HG03196 (cell line): ENCODE measurements around the gene CLDN19.
"Not testable (repeated sequence)": the region's sequence is repeated elsewhere in the genome, so short reads cannot be mapped to it uniquely, and the experiment has no call there.

ENCODE experiments used
- ATAC-seq: cut with Tn5 transposase; IDR thresholded peaks from one replicate; pipeline ENCODE4 v1.9.1; 2021; ENCODE audit not compliant: unreplicated experiment

Gene CLDN19

GRCh38 chr1:42714441-42714840, 25.6 kb downstream of the CLDN19 start:
- ATAC-seq, result not testable (repeated sequence)

GRCh38 chr1:42713293-42713692, 26.7 kb downstream of the CLDN19 start:
- ATAC-seq, result no peak

DNA sequence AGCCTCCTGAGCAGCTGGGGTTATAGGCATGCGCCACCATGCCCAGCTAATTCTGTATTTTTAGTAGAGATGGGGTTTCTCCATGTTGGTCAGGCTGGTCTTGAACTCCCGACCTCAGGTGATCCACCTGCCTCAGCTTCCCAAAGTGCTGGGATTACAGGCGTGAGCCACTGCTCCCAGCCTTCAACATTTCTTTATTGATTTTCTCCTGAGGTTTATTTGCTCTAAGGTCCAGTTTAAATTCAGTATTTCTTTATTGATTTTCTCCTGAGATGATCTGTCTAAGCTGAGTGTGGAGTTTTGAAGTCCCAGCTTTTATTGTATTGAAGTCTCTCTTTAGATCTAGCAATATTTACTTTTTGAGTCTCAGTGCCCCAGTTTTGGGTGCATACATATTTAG, 27.2 kb downstream of the CLDN19 start:
- ATAC-seq, result not testable (repeated sequence)

DNA sequence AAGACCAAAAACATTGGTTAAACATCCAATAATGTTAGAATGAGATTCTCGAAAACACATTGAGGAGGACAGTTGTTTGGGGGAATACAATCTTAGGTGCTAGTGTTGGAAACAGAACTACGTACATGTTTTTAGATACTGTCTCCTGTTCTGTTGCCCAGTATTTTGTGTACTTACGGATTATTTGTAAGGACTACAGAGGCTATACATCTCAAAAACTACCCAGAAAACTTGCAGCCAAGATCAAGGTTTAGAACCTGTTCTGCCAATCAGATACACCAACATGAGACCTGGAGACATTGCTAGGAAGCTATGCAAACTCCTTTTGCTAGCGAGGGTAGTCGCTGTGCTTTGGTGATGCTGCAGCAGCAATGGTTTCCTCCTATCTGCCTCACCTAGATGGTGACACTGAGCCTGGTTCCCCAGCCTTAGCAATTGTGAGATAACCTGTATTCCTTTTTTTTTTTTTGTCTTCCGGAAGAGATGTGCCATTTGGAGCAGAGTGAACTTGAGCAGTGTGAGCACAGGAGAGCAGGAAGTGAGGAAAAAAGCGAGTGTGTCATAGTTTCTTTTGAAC, 36.1 kb downstream of the CLDN19 start:
- no peak for ATAC-seq

DNA sequence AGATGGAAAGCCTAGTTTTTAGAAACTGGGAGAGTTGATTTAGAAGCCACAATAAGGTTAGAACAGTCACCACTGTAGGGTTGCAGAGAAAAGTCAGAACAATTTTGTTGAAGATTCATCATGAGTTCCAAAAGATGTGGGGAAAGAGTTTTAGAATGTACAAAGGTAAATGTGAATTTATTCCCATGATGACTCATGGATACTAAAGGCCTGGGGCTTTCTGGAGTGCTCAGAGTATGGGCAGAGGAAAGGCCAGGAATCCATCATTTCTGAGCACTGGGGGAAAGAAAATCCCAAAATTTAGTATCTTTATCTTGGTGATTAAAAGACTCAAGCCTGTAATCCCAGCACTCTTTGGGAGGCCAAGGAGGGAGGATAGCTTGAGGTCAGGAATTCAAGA, 40.0 kb downstream of the CLDN19 start:
- ATAC-seq, result no peak

GRCh38 chr1:42698081-42698813, 41.8 kb downstream of the CLDN19 start:
- ATAC-seq, result no peak

DNA sequence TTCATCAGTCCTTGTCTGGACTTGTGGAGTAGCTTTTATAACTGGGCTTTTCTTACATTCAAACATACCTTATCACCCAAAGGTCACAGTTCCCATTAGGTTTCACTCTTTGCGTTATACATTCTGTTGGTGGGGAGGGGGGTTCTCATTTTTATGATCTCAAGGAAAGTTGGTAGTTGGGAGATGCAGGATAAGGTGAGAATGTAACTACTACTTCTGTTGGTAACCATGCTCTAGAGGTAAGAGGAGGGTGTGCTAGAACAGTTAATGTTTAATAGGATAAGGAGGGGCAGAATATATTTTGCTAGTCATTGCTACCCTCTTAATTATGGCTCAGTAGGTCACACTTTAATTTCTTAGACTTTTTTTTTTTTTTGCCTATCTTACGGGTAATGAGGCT, 47.1 kb downstream of the CLDN19 start:
- ATAC-seq, result no peak

- ATAC-seq, result no peak
Measured at GRCh38 chr1:42692461-42692860, 47.6 kb downstream of the CLDN19 start.

- no peak for ATAC-seq
Measured at GRCh38 chr1:42691157-42691498, 48.9 kb downstream of the CLDN19 start.

DNA sequence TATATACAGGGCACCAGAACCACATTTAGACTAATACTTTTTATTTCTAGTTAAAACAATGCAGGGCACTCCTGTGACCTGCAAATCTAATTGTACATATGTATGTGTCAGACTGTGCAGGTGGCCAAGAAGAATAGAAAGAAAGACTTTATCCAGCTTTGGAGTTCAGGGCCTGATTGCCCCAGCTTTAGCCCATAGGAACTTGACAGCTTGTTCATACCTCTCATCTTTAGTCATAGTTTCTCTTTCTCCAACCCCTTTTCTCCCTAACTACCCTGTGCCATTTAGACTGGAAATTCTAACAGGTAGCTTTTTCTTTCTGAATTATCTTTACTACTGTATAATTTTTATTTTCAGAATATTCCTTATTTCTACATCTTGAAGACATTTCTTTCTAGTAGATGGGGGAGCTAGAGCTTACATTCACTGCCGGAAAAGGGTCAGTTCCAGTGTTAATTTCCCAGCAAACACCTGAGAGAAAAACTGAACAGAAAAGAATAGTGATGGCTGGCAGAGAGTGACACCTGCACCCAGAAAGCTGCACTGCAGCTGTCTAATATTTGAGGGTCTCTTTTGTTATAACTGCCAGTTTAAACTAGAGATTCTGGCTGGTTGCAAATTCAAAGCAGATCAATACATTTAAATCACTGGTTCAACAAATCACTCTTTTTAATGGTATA, 49.4 kb downstream of the CLDN19 start:
- no peak for ATAC-seq

DNA sequence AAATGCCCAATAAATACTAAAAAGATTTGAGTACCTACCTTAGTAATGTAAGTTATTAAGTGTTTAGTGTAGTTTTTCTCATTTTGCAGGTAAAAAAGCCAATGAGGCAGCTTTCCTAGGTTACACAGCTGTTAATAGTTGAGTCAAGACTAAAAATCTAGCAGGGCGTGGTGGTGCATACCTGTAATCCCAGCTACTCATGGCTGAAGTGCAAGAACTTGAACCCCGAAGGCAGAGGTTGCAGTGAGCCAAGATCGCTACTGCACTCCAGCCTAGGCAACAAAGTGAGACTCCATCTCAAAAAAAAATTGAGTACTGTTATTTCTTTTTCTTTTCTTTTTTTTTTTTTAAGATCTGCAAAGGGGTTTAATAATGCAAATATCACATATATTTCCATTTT, 50.1 kb downstream of the CLDN19 start:
- no peak for ATAC-seq

- no peak for ATAC-seq
Measured at GRCh38 chr1:42686418-42686817, 53.6 kb downstream of the CLDN19 start.

GRCh38 chr1:42684139-42684538, 55.9 kb downstream of the CLDN19 start:
- ATAC-seq, result no peak
